IMR-90 (cell line): Measurements from ENCODE around the gene RAC3.

Source experiments
- BHLHE40 ChIP-seq: fragments of 150-350 bp; IDR thresholded peaks from 2 replicates; pipeline ENCODE4 v1.6.1; 2016; ENCODE audit warnings: mild to moderate bottlenecking, low read depth, low read length
- CTCF ChIP-seq: conservative IDR thresholded peaks from 2 replicates; pipeline ENCODE4 v1.5.1; 2012; ENCODE audit warnings: mild to moderate bottlenecking, low read depth, low read length, improper control_type of control experiment
- MAFK ChIP-seq: IDR thresholded peaks from 2 replicates; pipeline ENCODE4 v1.6.1; 2012; ENCODE audit warnings: low read depth, low read length, improper control_type of control experiment
- MAZ ChIP-seq: IDR thresholded peaks from 2 replicates; pipeline ENCODE4 v1.6.1; 2012; ENCODE audit warnings: low read depth, mild to moderate bottlenecking, low read length, improper control_type of control experiment, moderate library complexity, borderline replicate concordance
- NFE2L2 ChIP-seq: fragments of 150-350 bp; IDR thresholded peaks from 2 replicates; pipeline ENCODE4 v1.6.1; 2016; ENCODE audit warnings: low read depth, mild to moderate bottlenecking, low read length
- POLR2A ChIP-seq: IDR thresholded peaks from 2 replicates; pipeline ENCODE4 v1.6.1; 2012; ENCODE audit warnings: mild to moderate bottlenecking, low read depth, low read length

- no peak for TF ChIP-seq CTCF
- TF ChIP-seq POLR2A: no peak
- TF ChIP-seq NFE2L2: no peak
- TF ChIP-seq MAZ: no peak
- TF ChIP-seq MAFK: no peak
- no peak for TF ChIP-seq BHLHE40
Observed at GRCh38 chr17:82047379-82047778, 15.9 kb downstream of the RAC3 start.
